HFFc6 (cell line): Measurements from ENCODE around the gene RARRES1. TPM values are rescaled to one million over a fixed set of nuclear protein-coding genes. Genes with fewer than 3 reads are reported as not detected.
"Not testable (repeated sequence)": the region's sequence is repeated elsewhere in the genome, so short reads cannot be mapped to it uniquely, and the experiment has no call there.

Experiments used
- DNase-seq: peaks from one replicate; pipeline ENCODE4 v3.0.0-alpha.2; 2018
- H3K27ac Mint-ChIP-seq: 2 replicates; pipeline ENCODE4 v1.8.0; 2020; ENCODE audit warnings: mild to moderate bottlenecking, mixed read lengths
- H3K27me3 Mint-ChIP-seq: 2 replicates; pipeline ENCODE4 v1.8.0; 2021; ENCODE audit warnings: mild to moderate bottlenecking, moderate library complexity, mixed read lengths; ENCODE audit not compliant: insufficient read depth
- H3K36me3 Mint-ChIP-seq: 2 replicates; pipeline ENCODE4 v1.8.0; 2021; ENCODE audit warnings: low read depth, mixed read lengths
- H3K4me1 Mint-ChIP-seq: 2 replicates; pipeline ENCODE4 v1.8.0; 2020; ENCODE audit warnings: low read depth, mixed read lengths
- H3K4me3 Mint-ChIP-seq: 2 replicates; pipeline ENCODE4 v1.8.0; 2020; ENCODE audit warnings: mild to moderate bottlenecking, moderate library complexity, mixed read lengths
- H3K9me3 Mint-ChIP-seq: 2 replicates; pipeline ENCODE4 v1.8.0; 2020; ENCODE audit warnings: mild to moderate bottlenecking, mixed read lengths
- CTCF ChIP-seq: fragments of 200-600 bp; sonication (generic); IDR thresholded peaks from 2 replicates; pipeline ENCODE4 v1.5.0; 2021; ENCODE audit warnings: antibody characterized with exemption, mild to moderate bottlenecking
- total RNA-seq, 6 experiments: library from RNA; stranded (reverse); fragmentation: NEBNext Ultra II Directional; extraction: Animal tissue kit (Norgen Biotek cat#: 25700); gene quantifications; 2 replicates in 1 of 6; 3 replicates in 5 of 6; pipeline ENCODE4 v1.2.3, GENCODE V29; 2021

RARRES1 gene
- total RNA-seq, 6 experiments from 2014 or later = 0.51 to 1.3 (median 0.77) TPM; not detected in 1

GRCh38 chr3:158703566-158703965 is 28.7 kb downstream of the RARRES1 start:
- Mint-ChIP-seq H3K27me3 (no peaks in the 10 kb centered on the region; the same call in 1 of the 2 replicates), H3K9me3 (no peaks in the 10 kb centered on the region)
- no peak for DNase-seq

DNA sequence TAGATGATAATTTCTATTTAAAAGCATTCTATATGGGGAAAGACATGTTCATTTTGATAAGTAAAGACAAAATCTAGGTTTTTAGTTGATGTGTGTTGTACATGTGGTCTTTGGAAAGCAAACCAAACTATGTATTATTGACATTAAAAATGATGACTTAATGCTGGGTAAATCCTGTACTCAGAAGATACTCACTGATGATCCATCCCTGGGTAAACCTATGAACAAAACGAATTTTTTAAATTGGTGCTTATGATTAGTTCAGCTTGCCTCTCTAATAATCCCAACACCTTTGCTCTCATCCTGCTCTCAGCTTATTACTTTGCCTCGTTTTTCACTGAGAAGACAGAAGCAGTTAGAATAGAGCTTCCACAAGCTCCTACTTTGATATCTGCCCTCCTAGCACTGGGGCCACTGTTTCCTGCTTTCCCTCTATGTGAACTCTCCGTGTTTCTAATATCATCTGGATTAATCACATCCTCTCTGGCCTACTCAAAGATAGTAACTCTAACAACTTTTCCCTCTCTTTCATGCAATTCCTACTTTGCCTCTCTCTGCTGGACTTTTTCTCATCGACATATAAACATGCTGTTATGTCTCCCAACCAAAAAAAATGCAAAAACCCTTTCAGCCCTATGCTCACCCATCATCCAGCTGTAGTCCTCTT is 29.3 kb downstream of the RARRES1 start:
- peak; percentile 49 for DNase-seq
- TF ChIP-seq CTCF = no peak
- H3K9me3 Mint-ChIP-seq = no peaks in the 10 kb centered on the region
- peak overlapping the region; percentile 76 for H3K4me3 Mint-ChIP-seq
- H3K27ac Mint-ChIP-seq = peak overlapping the region; percentile 97
- no peaks in the 10 kb centered on the region; the same call in 1 of the 2 replicates for H3K27me3 Mint-ChIP-seq
- peaks cover 71% of the 10 kb centered on the region for H3K4me1 Mint-ChIP-seq
- H3K36me3 Mint-ChIP-seq = peaks cover 39% of the 10 kb centered on the region

More at GRCh38 chr3:158703566-158703965, 28.7 kb downstream of the RARRES1 start:
- TF ChIP-seq CTCF = no peak
- Mint-ChIP-seq H3K36me3 (peaks cover 38% of the 10 kb centered on the region), H3K27ac (peak overlapping the region; percentile 97), H3K4me3 (peak overlapping the region; percentile 72), H3K4me1 (peaks cover 78% of the 10 kb centered on the region)

DNA sequence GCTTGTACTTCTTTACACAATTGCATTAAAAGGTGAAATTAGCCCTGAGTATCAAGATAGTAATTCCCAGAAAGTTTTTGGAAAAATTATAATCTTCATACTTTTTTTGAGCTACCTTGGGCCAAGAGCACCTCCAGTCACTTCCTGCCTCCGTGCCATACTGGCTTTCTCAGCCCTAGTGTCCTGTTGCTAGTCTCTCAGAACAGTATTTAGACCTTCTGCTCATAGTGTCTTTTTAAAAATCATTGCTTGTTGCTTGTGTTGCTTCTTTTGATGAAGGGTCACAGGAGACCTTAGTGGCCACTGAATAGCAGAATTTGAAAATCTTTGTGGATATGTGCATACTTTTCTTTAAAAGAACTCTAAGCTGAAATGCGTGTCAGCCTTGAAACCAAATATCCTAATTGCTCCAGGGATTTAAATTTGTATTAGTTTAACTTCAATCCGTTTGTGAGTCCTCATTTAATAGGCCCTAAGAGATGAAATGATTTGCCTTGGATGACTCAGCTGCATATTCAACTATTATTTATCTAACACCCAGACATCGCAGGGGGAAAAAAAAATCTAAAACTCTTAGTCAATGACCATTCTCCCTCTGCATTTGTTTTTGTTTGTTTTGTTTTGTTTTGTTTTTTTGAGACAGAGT is 30.7 kb downstream of the RARRES1 start:
- Mint-ChIP-seq H3K27ac (peak overlapping the region; percentile 97), H3K27me3 (no peaks in the 10 kb centered on the region; the same call in 1 of the 2 replicates), H3K4me1 (peaks cover 66% of the 10 kb centered on the region), H3K4me3 (peak overlapping the region; percentile 37), H3K36me3 (peaks cover 30% of the 10 kb centered on the region), H3K9me3 (no peaks in the 10 kb centered on the region)
- peak; percentile 55 for DNase-seq
- no peak for TF ChIP-seq CTCF

GRCh38 chr3:158700559-158700958 is 31.7 kb downstream of the RARRES1 start:
- peaks cover 62% of the 10 kb centered on the region for H3K4me1 Mint-ChIP-seq
- H3K27me3 Mint-ChIP-seq = no peaks in the 10 kb centered on the region; the same call in 1 of the 2 replicates
- DNase-seq = no peak
- no peaks in the 10 kb centered on the region for H3K9me3 Mint-ChIP-seq
- no peak overlapping the region for H3K4me3 Mint-ChIP-seq
- peaks cover 23% of the 10 kb centered on the region for H3K36me3 Mint-ChIP-seq
- no peak for TF ChIP-seq CTCF
- H3K27ac Mint-ChIP-seq = peak overlapping the region; percentile 97; the same call in 1 of the 2 replicates

DNA sequence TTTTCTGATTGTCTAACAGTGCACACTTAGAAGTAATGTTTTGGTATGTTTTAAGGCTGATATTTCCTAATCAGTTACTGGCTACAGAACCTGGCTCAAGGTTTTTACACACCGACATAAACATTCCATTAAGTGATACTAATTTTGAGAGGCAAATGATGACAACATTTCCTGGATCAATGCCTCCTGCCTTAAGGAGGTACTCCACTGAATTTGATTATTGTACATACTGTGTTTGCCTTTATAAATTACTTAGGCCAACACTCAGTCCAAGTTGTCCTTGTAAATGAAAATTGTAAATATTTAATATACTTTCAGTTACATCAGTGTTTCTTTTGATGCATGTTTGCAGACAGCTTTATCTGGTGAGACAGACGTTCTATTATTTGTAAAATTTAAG is 35.6 kb downstream of the RARRES1 start:
- Mint-ChIP-seq H3K36me3 (peaks cover 30% of the 10 kb centered on the region), H3K27ac (no peak overlapping the region), H3K27me3 (no peaks in the 10 kb centered on the region; the same call in 1 of the 2 replicates)

DNA sequence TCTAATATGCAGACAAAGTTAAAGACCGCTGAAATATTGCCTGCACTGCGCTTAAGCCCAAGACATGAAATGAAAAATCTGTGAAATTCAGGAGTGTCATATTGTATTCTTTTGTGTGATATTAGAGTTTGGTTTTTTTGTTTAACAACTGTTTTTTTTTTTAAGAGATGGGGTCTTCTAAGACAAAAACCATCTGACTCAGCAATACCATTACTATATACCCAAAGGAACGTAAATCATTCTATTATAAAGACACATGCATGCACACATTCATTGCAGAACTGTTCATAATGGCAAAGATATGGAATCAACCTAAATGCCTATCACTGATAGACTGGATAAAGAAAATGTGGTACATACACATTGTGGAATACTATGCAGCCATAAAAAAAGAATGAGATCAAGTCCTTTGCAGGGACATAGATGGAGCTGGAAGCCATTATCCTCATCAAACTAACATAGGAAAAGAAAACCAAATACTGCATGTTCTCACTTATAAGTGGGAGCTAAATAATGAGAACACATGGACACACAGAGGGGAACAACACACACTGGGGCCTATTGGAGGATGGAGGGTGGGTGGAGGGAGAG is 38.3 kb downstream of the RARRES1 start:
- peaks cover 46% of the 10 kb centered on the region for H3K36me3 Mint-ChIP-seq
- not testable (repeated sequence) for H3K27me3 Mint-ChIP-seq, H3K27ac Mint-ChIP-seq, H3K9me3 Mint-ChIP-seq, DNase-seq, H3K4me3 Mint-ChIP-seq
- H3K4me1 Mint-ChIP-seq = peaks cover 12% of the 10 kb centered on the region

More for the DNA sequence above, 35.6 kb downstream of the RARRES1 start:
- no peak for DNase-seq
- Mint-ChIP-seq H3K4me3 (no peak overlapping the region), H3K9me3 (no peaks in the 10 kb centered on the region), H3K4me1 (peaks cover 25% of the 10 kb centered on the region)
- no peak for TF ChIP-seq CTCF
